ENCODE measurements around the gene SPI1.
A peak's percentile ranks its signal among the peaks of the same experiment; 100 is the strongest.

The SPI1 gene

DNA sequence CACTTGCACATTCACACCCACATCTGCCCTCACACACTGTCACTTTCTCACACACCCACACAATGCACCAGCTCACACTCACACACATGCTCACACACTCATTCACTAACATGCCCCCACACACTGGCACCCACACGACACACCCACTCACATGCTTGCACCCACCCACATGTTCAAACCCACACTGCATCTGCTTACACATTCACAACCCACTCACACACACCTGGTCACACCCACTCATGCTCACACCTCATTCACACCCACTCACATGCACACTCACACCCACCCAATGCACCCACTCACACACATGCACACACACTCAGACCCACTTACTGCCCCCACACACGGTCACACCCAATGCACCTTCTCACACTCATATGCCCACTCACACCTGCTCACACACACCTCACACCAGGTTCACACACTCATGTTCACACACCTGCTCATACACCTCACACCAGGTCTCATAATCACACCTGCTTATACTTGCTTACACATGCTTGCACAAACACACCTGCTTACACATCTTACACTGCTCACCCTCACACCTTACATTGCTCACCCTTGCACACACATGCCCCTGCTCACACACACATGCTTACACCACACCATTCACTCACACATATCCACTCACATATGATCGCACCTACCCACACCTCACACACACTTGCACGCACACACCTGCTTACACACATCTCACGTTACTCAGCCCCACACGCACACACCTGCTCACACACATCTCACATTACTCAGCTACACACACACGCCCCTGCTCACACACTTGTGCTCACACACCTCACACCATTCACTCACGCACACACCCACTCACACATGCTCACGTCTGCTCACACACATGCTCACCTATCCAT is 22.0 kb downstream of the SPI1 start:
- TF ChIP-seq, protein P1, sequence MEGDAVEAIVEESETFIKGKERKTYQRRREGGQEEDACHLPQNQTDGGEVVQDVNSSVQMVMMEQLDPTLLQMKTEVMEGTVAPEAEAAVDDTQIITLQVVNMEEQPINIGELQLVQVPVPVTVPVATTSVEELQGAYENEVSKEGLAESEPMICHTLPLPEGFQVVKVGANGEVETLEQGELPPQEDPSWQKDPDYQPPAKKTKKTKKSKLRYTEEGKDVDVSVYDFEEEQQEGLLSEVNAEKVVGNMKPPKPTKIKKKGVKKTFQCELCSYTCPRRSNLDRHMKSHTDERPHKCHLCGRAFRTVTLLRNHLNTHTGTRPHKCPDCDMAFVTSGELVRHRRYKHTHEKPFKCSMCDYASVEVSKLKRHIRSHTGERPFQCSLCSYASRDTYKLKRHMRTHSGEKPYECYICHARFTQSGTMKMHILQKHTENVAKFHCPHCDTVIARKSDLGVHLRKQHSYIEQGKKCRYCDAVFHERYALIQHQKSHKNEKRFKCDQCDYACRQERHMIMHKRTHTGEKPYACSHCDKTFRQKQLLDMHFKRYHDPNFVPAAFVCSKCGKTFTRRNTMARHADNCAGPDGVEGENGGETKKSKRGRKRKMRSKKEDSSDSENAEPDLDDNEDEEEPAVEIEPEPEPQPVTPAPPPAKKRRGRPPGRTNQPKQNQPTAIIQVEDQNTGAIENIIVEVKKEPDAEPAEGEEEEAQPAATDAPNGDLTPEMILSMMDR (IDR thresholded peaks at IDR 0.05; ENCODE audit: low read depth, low read length) = no peak
- no peak for DNase-seq
- H3K27ac ChIP-seq = no peak overlapping the region
- H3K27me3 ChIP-seq (ENCODE audit: insufficient read depth, low read depth, severe bottlenecking) = no peaks in the 10 kb centered on the region
- H3K9me3 ChIP-seq (ENCODE audit: severe bottlenecking) = no peaks in the 10 kb centered on the region
- H3K36me3 ChIP-seq = no peaks in the 10 kb centered on the region
- H3K4me3 ChIP-seq (ENCODE audit: low read depth, low read length) = no peak overlapping the region

DNA sequence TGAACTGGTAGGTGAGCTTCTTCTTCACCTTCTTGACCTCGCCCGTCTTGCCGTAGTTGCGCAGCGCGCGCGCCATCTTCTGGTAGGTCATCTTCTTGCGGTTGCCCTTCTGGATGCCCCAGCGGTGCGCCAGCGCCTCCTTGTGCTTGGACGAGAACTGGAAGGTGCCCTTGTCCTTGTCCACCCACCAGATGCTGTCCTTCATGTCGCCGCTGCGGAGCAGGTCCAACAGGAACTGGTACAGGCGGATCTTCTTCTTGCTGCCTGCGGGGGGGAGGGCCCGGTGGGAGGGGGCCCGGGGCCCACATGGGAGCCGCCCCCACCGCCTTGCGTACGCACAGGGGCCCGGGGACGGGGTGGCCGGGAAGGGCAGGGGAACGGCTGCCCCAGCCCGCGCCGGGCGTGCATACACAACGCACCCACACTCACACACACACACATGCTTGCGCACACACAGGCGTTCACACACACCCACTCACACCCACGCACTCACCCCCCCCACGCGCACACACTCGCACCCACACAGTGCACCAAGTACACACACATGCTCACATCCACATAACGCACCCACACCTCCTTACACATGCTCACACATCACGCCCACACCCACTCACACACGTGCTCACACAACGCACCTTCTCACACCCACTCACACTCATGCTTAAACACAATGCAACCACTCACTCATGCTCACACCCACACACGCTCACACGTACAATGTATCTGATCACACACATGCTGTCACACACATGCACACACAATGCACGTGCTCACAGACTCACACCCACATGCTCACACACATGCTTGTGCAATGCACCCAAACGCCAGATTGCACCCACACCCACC is 22.8 kb downstream of the SPI1 start:
- Histone ChIP-seq H3K36me3 (no peaks in the 10 kb centered on the region), H3K27ac (peak overlapping the region; percentile 77), H3K9me3 (ENCODE audit: severe bottlenecking) (no peaks in the 10 kb centered on the region), H3K4me3 (ENCODE audit: low read depth, low read length) (no peak overlapping the region), H3K27me3 (ENCODE audit: insufficient read depth, low read depth, severe bottlenecking) (no peaks in the 10 kb centered on the region)
- peak; percentile 97 for DNase-seq
- TF ChIP-seq, protein P1 (IDR thresholded peaks at IDR 0.05; ENCODE audit: low read depth, low read length) = peak; percentile 100

DNA sequence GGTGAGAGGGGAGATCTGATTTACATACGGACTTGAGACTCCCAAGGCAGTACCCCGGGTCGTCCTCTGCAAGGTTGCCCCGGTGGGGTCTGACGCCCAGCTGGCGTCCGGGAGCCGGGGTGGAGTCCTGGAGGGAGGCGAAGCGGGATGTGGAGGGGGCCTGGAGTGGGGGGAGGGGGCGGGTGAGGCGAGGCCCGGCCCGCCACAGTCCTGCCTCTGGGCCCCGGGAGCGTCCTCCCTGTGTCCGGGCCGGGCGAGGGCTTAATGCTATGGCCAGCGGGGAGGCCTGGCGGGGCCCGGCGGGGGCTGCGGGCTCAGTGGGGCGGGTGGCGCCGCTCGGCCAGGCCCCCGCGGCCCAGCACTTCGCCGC is 23.4 kb downstream of the SPI1 start:
- Histone ChIP-seq H3K4me3 (ENCODE audit: low read depth, low read length) (peak overlapping the region; percentile 6; the same call in 1 of the 2 replicates), H3K9me3 (ENCODE audit: severe bottlenecking) (no peaks in the 10 kb centered on the region), H3K27ac (peak overlapping the region; percentile 77), H3K36me3 (no peaks in the 10 kb centered on the region), H3K27me3 (ENCODE audit: insufficient read depth, low read depth, severe bottlenecking) (no peaks in the 10 kb centered on the region)
- no peak for DNase-seq
- TF ChIP-seq, protein P1 (IDR thresholded peaks at IDR 0.05; ENCODE audit: low read depth, low read length) = no peak

DNA sequence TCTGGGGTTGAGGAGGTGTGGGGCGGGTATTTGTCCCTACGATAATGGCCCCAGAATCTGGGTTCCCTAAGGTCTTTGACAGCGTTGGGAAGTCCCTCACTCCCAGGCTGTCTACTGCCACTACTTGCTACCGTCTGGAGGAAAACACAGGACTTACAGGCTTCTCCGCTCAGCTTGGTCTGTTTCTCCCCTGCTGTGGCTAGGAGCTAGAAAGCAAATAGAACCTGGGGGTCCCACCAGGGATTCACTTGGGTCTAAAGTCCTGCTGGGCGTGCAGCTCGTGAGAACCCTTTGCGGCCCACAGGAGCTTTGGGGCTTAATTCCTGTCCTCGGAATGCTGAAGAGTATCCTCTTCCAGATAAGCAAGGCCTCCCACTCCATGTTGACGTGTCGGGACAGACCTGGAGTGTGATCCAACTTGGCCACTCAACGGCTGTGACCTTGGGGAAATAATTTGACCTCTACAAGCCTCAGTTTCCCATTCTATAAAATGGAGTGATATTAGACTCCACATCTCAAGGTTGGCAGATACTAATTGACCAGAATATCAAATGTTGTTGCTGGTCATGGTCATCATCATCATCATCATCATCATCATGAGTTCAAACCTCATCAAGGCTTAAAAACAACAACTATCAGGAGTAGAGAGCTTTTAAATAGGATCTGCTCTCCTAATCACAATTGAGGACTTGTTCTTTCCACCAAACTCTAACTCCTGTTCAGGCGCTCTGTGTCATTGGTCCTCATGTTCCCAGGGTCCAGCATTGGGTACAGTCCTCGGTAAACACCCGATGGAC is 24.2 kb downstream of the SPI1 start:
- Histone ChIP-seq H3K36me3 (no peaks in the 10 kb centered on the region), H3K9me3 (ENCODE audit: severe bottlenecking) (no peaks in the 10 kb centered on the region), H3K27ac (no peak overlapping the region), H3K27me3 (ENCODE audit: insufficient read depth, low read depth, severe bottlenecking) (no peaks in the 10 kb centered on the region), H3K4me3 (ENCODE audit: low read depth, low read length) (no peak overlapping the region)
- TF ChIP-seq, protein P1 (IDR thresholded peaks at IDR 0.05; ENCODE audit: low read depth, low read length) = no peak
- no peak for DNase-seq

DNA sequence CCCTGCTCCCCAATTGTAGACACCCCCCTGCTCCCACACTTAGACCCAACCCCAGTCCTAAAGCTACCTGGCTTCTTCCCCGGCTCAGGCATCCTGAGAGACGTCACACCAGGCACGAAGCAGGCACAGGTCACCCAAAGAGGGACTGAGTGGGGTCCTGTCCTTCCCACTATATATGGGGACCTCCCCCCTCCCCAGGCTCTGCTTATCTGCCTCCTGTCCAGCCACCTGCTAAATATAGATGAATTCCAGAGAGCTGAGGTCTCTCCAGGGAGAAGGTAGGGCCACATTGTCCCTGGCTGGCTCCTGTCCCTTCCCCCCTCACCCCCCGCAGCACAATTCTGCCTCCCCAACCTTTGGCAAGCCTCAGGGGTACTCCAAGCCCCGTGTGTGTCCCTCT is 25.8 kb downstream of the SPI1 start, which contains the start of gene MYBPC3:
Gene MYBPC3 (minus strand): TSS at position 147 of the 400 bp plus-strand sequence. CDS start 55 bp downstream, at position 92.
- Histone ChIP-seq H3K36me3 (no peaks in the 10 kb centered on the region), H3K27me3 (ENCODE audit: insufficient read depth, low read depth, severe bottlenecking) (no peaks in the 10 kb centered on the region), H3K27ac (no peak within 1 kb of the TSS), H3K9me3 (ENCODE audit: severe bottlenecking) (no peaks in the 10 kb centered on the region), H3K4me3 (ENCODE audit: low read depth, low read length) (no peak within 1 kb of the TSS)
- TF ChIP-seq, protein P1 (IDR thresholded peaks at IDR 0.05; ENCODE audit: low read depth, low read length) = no peak
- DNase-seq = no peak

All from WERI-Rb-1 (cell line).